Transverse colon (tissue), 4 donors: ENCODE measurements around the gene SGO2. TPM values are rescaled to one million over a fixed set of nuclear protein-coding genes. Genes with fewer than 3 reads are reported as not detected.

Experiments used
- DNase-seq: peaks from one replicate; pipeline ENCODE4 v3.0.0-alpha.2; 2019
- H3K27ac ChIP-seq, 4 donors: fragments of 200-600 bp; sonication (generic); 2 replicates each; pipeline ENCODE4 v1.5.1; 2016 to 2018; ENCODE audit warnings: inconsistent platforms in 4 of 4
- H3K27me3 ChIP-seq: fragments of 200-600 bp; sonication (generic); 2 replicates; pipeline ENCODE4 v1.5.1; 2017; ENCODE audit warnings: inconsistent platforms
- H3K36me3 ChIP-seq, 4 donors: fragments of 200-600 bp; sonication (generic); 2 replicates each; pipeline ENCODE4 v1.5.1; 2017 to 2019; ENCODE audit warnings: inconsistent platforms in 4 of 4
- H3K4me1 ChIP-seq, 4 donors: fragments of 200-600 bp; sonication (generic); 2 replicates each; pipeline ENCODE4 v1.5.1; 2017 to 2020; ENCODE audit warnings: inconsistent platforms in 4 of 4
- H3K4me3 ChIP-seq, 4 donors: fragments of 200-600 bp; sonication (generic); 1 replicate in 1 of 4; 2 replicates in 3 of 4; pipeline versions ENCODE4 v1.5.1 to v1.6.1; 2017 to 2019; ENCODE audit warnings: inconsistent platforms in 4 of 4
- H3K9me3 ChIP-seq, 2 donors: fragments of 200-600 bp; sonication (generic); 2 replicates each; pipeline ENCODE4 v1.5.1; 2017 to 2019; ENCODE audit warnings: inconsistent platforms in 2 of 2
- EP300 ChIP-seq: sonication (generic); formaldehyde crosslinking; IDR thresholded peaks from one replicate; pipeline ENCODE4 v1.6.1; 2017; ENCODE audit warnings: antibody characterized with exemption, low read depth
- POLR2A ChIP-seq: fragments of 450-650 bp; IDR thresholded peaks from one replicate; pipeline ENCODE4 v1.6.1; 2016; ENCODE audit warnings: antibody characterized with exemption, mild to moderate bottlenecking, moderate library complexity
- POLR2AphosphoS5 ChIP-seq, 3 donors: sonication (generic); formaldehyde crosslinking; IDR thresholded peaks; one replicate each; pipeline ENCODE4 v1.6.1; 2016; ENCODE audit warnings: antibody characterized with exemption in 3 of 3
- WGBS, 2 donors: methylation state at CpG; one replicate each; pipeline ENCODE4 v1.1.5; 2018; ENCODE audit warnings: low coverage in 1 of 2; 5-methylcytosine and 5-hydroxymethylcytosine counted together
- in situ Hi-C, 4 donors: fragments of 200-750 bp; cut with MboI; loops; one replicate each; pipeline versions ENCODE4 v1.15.0 to v1.15.1; 2017; ENCODE audit warnings: low sequenced_read_pairs in 3 of 4, low pct_ligation_motif_present in 1 of 4, low pct_unique_long_range_greater_than_20kb in 1 of 4
- intact Hi-C: fragments of 100-400 bp; cut with DNase I; formaldehyde crosslinking; loops from one replicate; pipeline ENCODE4 v1.15.1; 2023; ENCODE audit warnings: low total_unique reads
- total RNA-seq, 4 donors: library from RNA; depleted of rRNA; stranded (reverse); fragments of >200 nt; gene quantifications; one replicate each; pipeline ENCODE4 v1.1.0, GENCODE V29; 2016
- TF ChIP-seq, protein P1 (sequence below), 5 experiments: fragments of 200-600 bp in 3 of 5; fragments of 450-650 bp in 2 of 5; sonication (generic) in 3 of 5; IDR thresholded peaks; 1 replicate in 2 of 5; 2 replicates in 3 of 5; pipeline ENCODE4 v1.5.1; 2016 to 2017; ENCODE audit warnings: antibody characterized with exemption in 5 of 5, inconsistent platforms in 3 of 5, mild to moderate bottlenecking in 2 of 5, moderate library complexity in 1 of 5

The SGO2 gene
- total RNA-seq, 4 donors from 2014 or later = 0.75 to 4.8 (median 2.9) TPM

DNA sequence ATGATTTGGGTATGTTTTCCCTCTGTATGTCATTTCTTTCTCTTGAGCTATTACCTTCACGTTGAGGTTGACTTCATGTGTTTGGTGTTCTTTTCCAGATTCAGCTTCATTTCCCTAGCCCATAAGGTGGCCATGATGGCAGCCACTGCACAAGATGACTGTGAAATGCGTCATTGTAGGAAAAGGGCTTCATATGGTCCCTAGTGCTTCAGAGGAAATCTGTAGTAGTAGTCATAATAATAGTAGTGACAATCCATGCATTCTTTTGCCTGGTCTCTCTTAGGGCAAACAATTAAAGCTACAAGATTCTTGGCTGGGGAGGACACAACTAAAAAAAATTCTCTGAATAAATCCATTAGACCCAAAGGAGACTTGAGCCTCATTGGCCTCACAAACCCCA lies 88.2 kb downstream of the SGO2 start:
- H3K4me3 ChIP-seq = no peak overlapping the region
- H3K36me3 ChIP-seq = no peaks in the 10 kb centered on the region
- in situ Hi-C loops = no loop called here
- H3K4me1 ChIP-seq = no peaks in the 10 kb centered on the region
- intact Hi-C loops = no loop called here
- DNase-seq = no peak
- WGBS, 2 donors = 68 to 88% methylated on average over 2 of the region's 2 CpGs
- no peak overlapping the region for H3K27ac ChIP-seq
- H3K9me3 ChIP-seq = no peaks in the 10 kb centered on the region
- no peak for TF ChIP-seq POLR2AphosphoS5 (IDR thresholded peaks at IDR 0.05)
- TF ChIP-seq, protein P1, sequence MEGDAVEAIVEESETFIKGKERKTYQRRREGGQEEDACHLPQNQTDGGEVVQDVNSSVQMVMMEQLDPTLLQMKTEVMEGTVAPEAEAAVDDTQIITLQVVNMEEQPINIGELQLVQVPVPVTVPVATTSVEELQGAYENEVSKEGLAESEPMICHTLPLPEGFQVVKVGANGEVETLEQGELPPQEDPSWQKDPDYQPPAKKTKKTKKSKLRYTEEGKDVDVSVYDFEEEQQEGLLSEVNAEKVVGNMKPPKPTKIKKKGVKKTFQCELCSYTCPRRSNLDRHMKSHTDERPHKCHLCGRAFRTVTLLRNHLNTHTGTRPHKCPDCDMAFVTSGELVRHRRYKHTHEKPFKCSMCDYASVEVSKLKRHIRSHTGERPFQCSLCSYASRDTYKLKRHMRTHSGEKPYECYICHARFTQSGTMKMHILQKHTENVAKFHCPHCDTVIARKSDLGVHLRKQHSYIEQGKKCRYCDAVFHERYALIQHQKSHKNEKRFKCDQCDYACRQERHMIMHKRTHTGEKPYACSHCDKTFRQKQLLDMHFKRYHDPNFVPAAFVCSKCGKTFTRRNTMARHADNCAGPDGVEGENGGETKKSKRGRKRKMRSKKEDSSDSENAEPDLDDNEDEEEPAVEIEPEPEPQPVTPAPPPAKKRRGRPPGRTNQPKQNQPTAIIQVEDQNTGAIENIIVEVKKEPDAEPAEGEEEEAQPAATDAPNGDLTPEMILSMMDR (IDR thresholded peaks at IDR 0.05) = no peak
- TF ChIP-seq POLR2A = no peak
- TF ChIP-seq EP300 = no peak
- H3K27me3 ChIP-seq = no peaks in the 10 kb centered on the region

DNA sequence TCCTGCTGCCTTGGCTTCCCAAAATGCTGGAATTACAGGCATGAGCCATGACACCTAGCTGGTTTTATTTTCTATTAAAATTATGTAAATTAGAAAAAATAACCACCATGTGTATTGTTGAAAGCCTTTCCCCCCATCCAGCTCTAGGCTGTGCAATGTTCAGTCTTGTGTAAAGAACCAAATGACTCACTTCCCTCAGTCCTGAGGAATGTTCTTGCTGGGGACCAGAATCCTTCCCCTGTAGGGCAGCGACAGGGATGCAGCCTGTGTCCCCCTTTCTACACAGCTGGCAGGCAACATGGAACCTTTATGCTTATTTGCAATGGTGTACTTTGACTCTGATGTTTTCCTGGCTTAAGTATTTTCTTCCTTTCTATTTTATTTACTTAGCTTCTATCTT lies 89.2 kb downstream of the SGO2 start:
- 60 to 71% methylated on average over 1 of the region's 1 CpG for WGBS, 2 donors
- no peak overlapping the region for H3K27ac ChIP-seq
- intact Hi-C loops = no loop called here
- no peak for DNase-seq
- H3K36me3 ChIP-seq = no peaks in the 10 kb centered on the region
- no peak for TF ChIP-seq EP300
- TF ChIP-seq POLR2A = no peak
- TF ChIP-seq POLR2AphosphoS5 (IDR thresholded peaks at IDR 0.05) = no peak
- TF ChIP-seq, protein P1 (IDR thresholded peaks at IDR 0.05) = no peak
- H3K4me1 ChIP-seq = no peaks in the 10 kb centered on the region
- no peaks in the 10 kb centered on the region for H3K9me3 ChIP-seq
- in situ Hi-C loops = no loop called here
- no peak overlapping the region for H3K4me3 ChIP-seq
- no peaks in the 10 kb centered on the region for H3K27me3 ChIP-seq

DNA sequence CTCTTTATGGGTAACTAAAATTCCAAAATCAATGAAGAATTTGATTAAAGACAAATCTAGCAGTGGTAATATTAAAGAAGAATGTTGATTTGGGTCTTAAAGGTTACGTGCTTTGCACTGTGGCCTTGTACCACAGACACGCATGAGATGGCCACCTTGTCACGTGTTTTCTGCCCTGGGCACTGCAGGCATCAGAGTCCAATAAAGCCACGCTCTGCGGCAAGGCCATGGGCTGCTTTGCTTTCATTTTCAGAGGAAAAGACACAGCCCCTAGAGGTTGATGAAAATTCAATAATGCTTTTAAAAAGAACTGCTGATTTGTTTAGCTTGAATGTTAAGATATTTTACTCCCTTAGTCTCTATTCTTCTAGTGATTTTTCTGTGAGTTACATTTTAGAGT lies 90.2 kb downstream of the SGO2 start:
- intact Hi-C loops = no loop called here
- no peak overlapping the region for H3K4me3 ChIP-seq
- H3K4me1 ChIP-seq = no peaks in the 10 kb centered on the region
- H3K9me3 ChIP-seq = no peaks in the 10 kb centered on the region
- no peak for TF ChIP-seq POLR2A
- no peak for TF ChIP-seq EP300
- TF ChIP-seq, protein P1 (IDR thresholded peaks at IDR 0.05) = no peak
- TF ChIP-seq POLR2AphosphoS5 (IDR thresholded peaks at IDR 0.05) = no peak
- no peaks in the 10 kb centered on the region for H3K36me3 ChIP-seq
- in situ Hi-C loops = no loop called here
- no peaks in the 10 kb centered on the region for H3K27me3 ChIP-seq
- no peak overlapping the region for H3K27ac ChIP-seq
- no peak for DNase-seq
- 76 to 92% methylated on average over 5 of the region's 5 CpGs for WGBS, 2 donors

DNA sequence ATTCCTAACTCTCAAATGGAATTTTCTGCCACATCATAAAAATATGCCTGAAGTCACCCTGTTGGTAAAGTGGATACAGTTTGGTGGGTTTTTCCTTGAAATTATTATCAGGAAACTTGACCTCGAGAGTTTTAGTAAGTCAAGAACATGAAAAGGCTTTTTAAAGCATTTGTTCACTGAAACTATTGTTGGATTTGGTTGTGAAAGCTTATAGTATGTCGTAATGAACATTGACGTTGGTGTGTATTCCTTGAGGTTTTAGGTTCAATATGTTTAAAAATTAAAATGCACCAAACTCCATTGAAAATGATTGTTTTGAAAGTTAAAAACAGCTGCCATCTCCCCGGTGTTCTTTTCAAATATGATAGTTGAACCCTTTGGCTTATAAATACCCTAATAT lies 90.6 kb downstream of the SGO2 start:
- Histone ChIP-seq H3K27me3 (no peaks in the 10 kb centered on the region), H3K36me3 (no peaks in the 10 kb centered on the region), H3K27ac (no peak overlapping the region), H3K4me3 (no peak overlapping the region), H3K4me1 (no peaks in the 10 kb centered on the region), H3K9me3 (no peaks in the 10 kb centered on the region)
- WGBS, 2 donors = 69 to 83% methylated on average over 4 of the region's 4 CpGs
- in situ Hi-C loops (no loop called here), intact Hi-C loops (no loop called here)
- TF ChIP-seq EP300 (no peak), POLR2AphosphoS5 (IDR thresholded peaks at IDR 0.05) (no peak), POLR2A (no peak)
- TF ChIP-seq, protein P1 (IDR thresholded peaks at IDR 0.05) = no peak
- DNase-seq = no peak
